K562 treated with DMSO at 1 percent for 4 hours (cell line): ENCODE measurements around the gene ALKBH2. TPM values are rescaled to one million over a fixed set of nuclear protein-coding genes. Genes with fewer than 3 reads are reported as not detected.

ENCODE experiments used
- total RNA-seq: library from RNA; unstranded; fragments of 300-600 nt; gene quantifications from 2 replicates; pipeline ENCODE4 v1.2.3, GENCODE V29; 2022; ENCODE audit not compliant: insufficient read depth

ALKBH2 gene
- 16.0 and 23.0 TPM in 2 replicates for total RNA-seq

GRCh38 chr12:109093022-109093918 is at the start of gene ALKBH2:
Gene ALKBH2 (minus strand): TSS chr12:109093472. CDS start chr12:109092786, 686 bp downstream.

GRCh38 chr12:109115758-109116610 is 22.7 kb upstream of the ALKBH2 start, which contains the start of gene ACACB:
Gene ACACB (plus strand): TSS chr12:109116587. CDS start chr12:109139406, 22,819 bp downstream.

GRCh38 chr12:109097435-109098182 is 4.3 kb upstream of the ALKBH2 start, which contains the start of gene UNG:
Gene UNG (plus strand): TSS chr12:109097597. CDS start chr12:109097680, 83 bp downstream.

GRCh38 chr12:109052414-109053323 is 40.6 kb downstream of the ALKBH2 start, which contains the start of gene USP30:
Gene USP30 (plus strand): TSS chr12:109052576. CDS start chr12:109052679, 103 bp downstream.

Other genes with a start within 250 kb of the ALKBH2 start
- gene SSH1, start 235.9 kb downstream of the ALKBH2 start, total RNA-seq: 6.4 and 10.2 TPM in 2 replicates
- not detected in 2 replicates for gene DAO, start 213.4 kb downstream of the ALKBH2 start, total RNA-seq
- gene SVOP, start 72.4 kb downstream of the ALKBH2 start, total RNA-seq: 0.16 TPM in 1 of 2 replicates, not detected in the other
- gene USP30, start 40.9 kb downstream of the ALKBH2 start, total RNA-seq: 1.5 and 2.8 TPM in 2 replicates
- gene UNG, start 4.1 kb upstream of the ALKBH2 start, total RNA-seq: 17.1 and 25.8 TPM in 2 replicates
- gene ACACB, start 23.1 kb upstream of the ALKBH2 start, total RNA-seq: 3.5 and 6.7 TPM in 2 replicates
- not detected in 2 replicates for gene FOXN4, start 215.8 kb upstream of the ALKBH2 start, total RNA-seq